Urothelium cell line (cell line): ENCODE data around the gene USP6NL.
A peak's percentile ranks its signal among the peaks of the same experiment; 100 is the strongest.

Source experiments
- DNase-seq: peaks from one replicate; pipeline ENCODE4 v3.0.0; 2011; ENCODE audit warnings: low spot score, mixed read lengths
- FAIRE-seq: peaks from 2 replicates; lab custom pipeline; 2011; peaks lifted over from hg19 to GRCh38; lab: Jason Lieb, UNC

The USP6NL gene

DNA sequence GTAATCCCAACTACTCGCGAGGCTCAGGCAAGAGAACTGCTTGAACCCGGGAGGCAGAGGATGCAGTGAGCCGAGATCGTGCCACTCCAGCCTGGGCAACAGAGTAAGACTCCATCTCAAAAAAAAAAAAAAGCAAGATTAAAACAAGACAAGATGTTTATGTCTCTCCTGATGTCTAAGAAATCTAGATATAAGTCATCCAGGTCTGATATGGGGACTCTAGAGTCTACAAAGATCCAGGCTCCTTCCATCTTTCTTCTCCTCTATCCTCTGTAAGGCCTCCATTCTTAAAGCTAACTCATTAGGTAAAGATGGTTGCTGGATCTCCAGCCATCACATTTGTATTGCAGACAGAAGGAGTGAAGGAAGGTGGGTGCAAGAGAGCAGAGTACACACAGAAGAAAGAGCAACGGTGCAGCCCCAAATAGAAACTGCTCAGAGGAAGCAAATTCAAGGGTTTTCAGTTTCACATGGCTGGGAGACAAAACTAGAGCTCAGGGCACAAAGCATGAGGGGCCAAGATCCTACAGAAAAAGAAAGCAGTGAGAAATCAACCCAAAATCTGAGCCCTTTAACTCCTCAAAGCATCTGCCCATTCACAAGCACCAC lies 57.6 kb downstream of the USP6NL start:
- FAIRE-seq (no peak), DNase-seq (no peak)

DNA sequence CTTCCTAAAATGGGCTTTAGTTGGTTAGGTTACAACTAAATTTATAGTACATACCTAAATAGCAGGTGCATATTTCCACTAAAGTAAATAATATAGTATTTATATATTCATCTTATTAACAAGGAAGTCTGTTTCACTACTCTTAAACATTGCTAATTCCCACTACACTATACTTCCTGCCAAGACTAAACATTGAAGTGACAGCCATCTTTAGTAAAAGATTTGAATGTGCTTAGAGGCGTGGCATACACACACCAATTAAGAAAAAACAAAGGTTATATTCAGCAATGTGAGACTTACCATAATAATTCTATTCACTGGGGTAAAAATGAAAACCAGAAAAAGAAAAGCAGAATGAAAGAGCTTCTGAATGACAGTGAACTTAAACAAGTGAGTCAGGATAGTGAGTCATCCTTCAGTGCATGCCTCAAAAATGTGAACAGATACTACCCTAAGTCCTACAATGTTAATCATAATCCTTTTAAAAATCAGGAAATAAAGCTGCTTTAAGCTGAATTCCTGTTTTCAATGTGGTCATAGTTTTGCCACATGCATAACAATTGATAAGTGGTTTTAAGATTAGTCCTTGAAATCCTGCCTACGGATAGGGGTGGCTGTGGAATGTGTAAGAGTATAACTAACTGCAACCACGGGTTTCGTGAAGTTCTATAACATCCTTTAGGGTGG lies 59.4 kb downstream of the USP6NL start:
- FAIRE-seq (no peak), DNase-seq (peak; percentile 54)

DNA sequence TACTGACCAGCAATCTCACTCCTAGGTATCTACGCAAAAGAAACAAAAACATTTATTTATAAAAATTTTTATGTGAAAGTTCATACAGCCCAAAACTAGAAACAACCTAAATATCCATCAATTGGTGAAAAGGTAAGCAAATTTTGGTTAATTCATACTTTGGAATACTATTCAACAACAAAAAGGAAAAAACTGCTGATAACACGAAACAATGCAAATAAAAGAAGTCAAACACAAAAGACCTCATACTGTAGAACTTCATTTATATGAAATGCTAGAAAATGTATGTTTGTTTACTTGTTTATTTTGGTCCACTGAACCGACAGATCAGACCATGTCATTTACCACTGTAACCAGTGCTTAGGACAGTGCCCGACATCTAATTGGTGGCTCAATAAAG lies 60.3 kb downstream of the USP6NL start:
- DNase-seq (no peak), FAIRE-seq (no peak)

DNA sequence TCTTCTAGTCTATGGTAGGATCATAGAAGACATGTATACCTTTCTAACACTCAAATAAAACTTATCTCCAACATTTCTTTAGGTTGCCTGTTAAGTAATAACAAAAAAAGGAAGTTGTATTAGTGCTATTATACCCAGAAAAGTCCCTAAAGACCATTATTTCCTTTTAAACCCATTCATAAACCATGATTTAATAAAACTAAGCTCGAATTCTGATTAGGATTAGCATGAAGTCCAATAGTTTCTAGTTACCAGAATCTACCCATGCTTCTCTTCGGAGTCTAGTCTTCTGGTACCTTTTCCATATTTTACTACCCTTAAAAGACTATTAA lies 62.7 kb downstream of the USP6NL start:
- no peak for FAIRE-seq
- DNase-seq = no peak

DNA sequence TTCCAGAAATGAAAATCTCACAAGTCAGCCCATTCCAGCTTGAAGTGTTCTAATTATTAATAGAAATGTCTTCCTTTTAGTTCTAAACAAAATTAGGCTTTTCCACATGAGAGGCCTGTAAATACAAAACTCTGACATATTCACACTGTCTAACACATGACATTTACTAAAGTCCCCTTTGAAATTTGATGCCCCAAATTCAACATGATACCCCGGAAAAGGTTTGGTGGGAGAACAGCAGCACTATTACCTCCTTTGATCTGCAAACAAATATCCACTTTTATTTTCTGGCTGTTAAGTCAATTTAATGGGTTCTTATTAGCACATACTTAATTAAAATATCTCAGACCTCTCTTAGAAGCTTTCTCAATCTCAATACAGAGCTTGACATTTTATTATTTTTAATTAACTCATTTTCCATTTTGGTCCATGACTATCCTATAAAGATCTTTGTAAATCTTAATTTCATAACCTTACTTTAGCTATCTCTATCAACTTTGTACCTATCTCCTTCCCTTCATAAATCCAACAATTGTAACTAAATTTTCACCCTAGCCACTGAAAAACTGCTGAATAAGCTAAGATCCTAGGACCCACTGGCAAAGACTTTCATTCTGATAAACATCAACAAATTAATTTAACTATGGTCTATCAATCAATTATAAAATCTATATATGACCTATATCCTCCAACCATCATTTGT lies 63.2 kb downstream of the USP6NL start:
- no peak for FAIRE-seq
- DNase-seq = no peak

DNA sequence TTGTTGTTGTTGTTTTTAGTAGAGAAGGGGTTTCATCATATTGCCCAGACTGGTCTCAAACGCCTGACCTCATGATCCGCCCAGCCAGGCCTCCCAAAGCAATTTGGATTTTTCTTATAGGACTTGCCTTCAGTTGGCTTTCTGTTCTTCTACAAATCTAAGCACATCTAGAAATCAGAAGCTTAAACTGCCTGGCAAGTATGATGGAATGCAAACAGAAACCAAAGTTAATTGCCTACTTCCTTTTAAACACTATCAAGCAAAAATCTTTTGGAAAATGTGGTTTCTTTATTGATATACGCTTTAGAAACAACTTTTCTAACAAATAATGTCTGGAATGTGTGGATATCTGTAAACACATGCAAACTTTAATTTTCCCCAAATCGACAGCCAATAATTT lies 64.9 kb downstream of the USP6NL start:
- DNase-seq (no peak), FAIRE-seq (no peak)

DNA sequence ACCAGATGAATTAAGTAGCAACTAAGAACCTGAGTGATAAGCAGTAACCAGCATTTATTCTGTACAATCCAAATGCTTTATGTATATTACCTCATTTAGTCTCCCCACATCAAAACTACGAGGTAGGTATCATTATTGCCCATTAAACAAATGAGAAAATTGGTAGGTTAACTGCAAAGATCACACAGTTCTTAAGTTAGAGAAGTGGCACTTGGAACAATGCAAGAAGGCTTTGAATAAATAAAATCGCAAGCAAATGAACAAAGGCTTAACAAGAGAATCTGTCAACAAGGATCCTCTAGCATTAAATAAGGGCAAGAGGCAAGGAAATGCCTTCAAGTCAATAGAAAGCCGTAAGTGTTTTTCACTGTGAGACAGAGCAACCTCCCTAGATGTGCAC lies 70.2 kb downstream of the USP6NL start:
- DNase-seq = no peak
- FAIRE-seq = no peak

DNA sequence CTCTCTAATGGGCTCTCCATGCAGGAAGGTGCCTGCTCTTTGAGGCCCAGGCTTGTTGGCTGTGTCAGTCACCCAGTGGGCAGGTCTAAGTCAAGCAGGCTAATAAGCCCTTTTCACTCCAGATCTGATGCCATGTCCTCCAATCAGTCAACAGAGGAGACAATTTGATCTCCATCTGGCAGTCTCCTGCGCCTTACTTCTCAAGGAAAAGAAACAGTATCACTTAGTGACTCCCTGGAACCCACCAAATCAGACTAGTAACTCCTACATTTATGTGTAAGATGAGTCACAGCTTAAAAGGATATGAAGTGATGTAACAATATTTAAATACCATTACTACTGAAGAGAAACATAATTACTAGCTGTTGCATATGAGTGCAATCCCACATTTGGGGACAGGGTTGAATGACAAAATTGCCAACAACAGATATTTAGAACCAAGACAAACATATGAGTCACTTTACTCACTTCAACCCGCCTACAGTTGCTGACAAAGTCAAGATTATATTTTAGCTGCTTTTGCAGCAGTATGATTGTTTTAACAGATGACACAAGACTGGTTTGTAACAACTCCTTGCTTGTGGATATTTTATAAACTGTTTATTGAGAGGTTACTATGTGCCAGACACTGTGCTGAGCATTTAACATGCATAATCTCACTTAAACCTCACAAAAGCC lies 72.1 kb downstream of the USP6NL start:
- FAIRE-seq (no peak), DNase-seq (no peak)

DNA sequence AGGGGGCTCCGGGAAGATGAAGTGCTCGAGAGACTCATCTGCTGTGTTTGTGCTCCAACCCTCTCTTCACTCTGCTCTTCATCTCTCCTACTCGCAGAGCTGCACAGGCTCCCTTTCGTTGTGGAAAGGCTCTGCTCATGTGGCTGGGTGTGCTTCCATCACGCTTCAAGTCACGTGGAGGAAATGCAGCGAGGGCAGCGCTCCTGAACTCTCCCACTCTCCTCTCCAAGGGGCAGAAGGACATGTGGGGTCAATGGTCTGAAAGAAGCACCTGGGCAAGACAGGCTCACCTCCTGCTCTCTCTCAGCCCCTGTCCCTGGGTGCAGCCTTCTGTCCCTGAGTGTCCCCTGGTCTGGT lies 72.6 kb downstream of the USP6NL start:
- DNase-seq = no peak
- FAIRE-seq = no peak

DNA sequence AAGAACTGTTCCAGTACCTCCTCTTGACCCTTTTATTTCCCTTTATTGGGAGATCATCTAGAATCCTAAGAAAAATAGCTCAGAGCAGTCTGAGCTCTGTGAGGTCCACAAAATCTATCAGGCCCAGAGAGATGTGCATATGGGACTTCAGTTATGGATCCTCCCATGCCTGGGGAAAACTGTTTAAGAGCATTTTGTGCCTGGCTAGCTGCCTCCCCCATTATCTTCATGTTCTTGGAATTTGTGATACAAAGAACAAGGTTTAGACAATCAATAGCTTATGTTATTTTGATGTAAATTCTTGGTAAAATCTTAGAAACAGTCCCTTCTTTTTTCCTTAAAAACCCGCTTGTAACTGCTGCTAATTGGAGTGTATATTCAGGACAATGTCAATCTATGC lies 75.2 kb downstream of the USP6NL start:
- FAIRE-seq (no peak), DNase-seq (no peak)

DNA sequence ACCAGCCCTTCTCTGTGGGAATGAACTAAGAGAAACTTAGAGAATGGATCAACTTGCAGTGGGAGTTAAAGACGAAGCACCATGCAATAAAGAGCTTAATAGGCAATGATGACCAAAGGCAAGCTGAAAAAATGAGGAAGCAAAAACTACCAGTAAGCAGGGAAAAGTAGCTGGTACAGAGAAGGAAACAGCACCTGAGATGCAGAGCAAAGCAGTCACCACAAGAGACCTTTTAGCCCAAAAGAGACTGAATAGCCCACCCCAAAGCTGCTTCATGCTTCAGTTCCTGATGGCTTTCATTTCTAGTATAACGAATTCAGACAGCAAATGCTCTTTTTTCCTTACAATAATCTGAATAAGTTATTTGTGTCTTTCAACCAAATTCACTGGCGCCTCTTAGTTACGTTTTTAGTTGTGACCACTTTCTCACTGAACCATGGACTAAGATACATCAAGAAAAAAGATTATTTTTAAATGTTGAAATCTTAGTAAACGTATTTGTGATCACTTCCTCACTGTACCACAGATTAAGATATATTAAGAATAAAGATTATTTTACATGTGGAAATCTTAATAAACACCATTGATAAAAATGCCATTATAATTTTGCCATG lies 76.0 kb downstream of the USP6NL start:
- no peak for DNase-seq
- FAIRE-seq = no peak

DNA sequence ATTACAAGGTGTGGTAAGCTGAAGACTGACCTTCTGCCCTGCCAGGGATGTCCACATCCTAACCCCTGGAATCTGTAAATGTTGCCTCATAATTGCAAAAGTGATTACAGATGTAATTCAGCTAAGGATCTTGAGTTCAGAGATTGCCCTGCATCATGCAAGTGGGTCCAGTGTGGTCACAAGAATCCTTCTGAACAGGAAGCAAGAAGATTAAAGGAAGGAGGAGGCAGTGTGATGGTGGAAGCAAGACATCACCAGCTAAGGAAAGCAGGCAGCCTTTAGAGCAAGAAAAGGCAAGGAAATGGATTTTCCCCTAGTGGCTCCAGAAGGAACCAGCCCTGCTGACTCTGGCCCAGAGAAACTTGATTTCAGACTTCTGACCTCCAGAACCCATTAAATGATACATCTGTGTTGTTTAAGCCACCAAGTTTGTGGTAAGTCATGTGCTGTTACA lies 78.1 kb downstream of the USP6NL start:
- DNase-seq = no peak
- no peak for FAIRE-seq

DNA sequence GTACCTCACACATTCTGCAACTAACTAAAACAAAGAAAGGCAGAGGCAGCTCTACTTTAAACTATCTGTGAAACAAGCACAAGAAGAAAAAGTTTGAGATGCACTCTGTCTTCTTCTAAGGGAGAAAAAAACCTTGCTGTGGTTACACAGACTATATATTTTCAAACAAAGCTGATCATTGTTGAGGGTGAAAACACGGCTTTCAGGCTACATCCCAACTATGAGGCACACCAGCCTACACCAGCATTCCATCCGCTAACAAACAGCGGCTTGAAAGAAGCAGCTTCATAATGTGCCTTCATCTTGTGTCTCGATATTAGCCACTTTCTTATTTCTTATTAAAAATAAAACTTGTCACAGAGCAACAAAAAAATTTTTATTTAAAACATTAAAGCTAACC lies 79.1 kb downstream of the USP6NL start:
- FAIRE-seq (no peak), DNase-seq (no peak)

DNA sequence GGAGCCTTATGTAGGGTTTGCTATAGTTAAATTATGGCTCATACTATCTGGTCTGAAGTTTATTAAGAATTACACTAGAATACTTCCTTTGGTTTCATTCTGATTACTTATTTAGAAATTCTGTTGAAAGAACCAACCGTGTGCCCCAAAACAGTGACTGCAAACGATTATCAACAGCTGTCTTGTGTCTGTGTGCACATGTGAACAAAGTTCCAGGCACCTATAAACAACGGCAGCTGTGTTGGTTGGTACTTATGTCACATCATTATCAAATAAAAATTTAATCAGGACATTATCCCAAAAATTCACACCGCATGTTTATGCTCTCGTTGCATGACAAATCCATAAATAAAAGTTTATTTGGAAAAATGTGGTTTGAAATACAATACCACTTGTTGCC lies 80.6 kb downstream of the USP6NL start:
- DNase-seq = no peak
- FAIRE-seq = no peak

DNA sequence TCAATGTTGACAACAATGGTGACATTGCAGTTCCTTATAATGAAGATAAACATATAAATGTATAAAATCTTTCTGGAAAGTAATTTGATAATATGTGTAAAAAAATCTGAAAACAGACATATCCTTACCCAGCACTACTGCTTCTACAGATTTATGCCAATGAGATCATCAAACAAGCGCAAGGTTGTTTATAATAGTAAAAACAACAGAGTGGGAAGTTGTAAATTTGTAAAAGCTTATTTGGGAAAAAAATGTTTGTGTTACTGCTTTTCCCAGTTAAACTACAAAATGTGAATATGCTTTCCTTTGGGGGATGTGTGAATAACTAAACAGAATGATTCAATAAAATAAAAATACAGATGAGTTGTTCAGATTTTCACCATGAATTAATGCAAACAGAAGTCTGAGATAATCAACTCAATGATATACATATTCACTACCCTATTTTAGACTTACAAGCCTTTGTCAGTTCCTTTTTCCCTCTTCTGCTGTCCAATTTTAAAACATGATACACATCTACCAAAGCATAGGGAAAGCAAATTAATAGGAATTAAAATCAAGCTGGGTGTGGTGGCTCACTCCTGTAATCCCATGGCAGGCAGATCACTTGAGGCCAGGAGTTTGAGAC lies 82.1 kb downstream of the USP6NL start:
- DNase-seq (no peak), FAIRE-seq (no peak)

DNA sequence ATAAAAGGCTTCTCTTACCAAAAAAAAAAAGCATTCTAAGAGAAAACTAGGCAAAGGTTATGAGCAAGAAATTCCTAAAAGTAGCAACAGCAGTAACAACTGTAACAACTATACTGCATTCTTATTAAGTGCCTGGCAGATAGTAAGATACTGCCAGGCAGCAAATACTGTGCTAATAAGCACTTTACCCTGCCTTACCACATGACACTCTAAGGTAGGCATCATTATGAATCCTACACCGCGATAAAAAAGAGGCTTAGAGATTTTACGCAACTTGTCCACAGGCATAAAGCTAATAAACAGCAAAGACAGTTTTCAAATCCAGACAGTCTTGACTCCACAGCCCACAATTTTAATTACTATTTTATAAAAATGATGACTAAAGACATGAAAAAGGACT lies 83.2 kb downstream of the USP6NL start:
- FAIRE-seq (no peak), DNase-seq (no peak)

DNA sequence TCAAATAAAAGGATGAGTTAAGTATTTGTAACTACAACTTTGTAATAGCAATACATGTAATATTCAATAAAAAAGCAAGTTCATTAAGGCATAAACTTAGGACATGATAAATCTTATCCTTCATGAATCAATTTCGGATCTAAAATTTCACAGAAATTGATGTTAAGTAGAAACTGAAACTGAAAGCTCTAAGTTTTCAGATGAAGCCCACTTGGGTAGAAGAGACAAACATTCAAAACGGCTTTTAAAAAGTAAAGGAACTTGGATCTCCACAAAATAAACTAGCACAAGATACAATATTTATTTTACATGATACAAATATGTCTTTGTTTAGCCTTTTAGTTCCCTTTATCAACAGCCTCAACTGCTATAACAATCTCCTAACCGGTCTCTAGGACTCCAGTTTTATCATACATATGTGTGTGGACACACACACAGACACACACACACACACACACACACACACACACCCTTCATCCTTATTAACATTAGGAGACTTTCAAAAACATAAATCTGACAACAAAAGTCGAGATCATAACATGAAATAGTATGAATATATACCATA lies 83.7 kb downstream of the USP6NL start:
- FAIRE-seq = no peak
- no peak for DNase-seq

DNA sequence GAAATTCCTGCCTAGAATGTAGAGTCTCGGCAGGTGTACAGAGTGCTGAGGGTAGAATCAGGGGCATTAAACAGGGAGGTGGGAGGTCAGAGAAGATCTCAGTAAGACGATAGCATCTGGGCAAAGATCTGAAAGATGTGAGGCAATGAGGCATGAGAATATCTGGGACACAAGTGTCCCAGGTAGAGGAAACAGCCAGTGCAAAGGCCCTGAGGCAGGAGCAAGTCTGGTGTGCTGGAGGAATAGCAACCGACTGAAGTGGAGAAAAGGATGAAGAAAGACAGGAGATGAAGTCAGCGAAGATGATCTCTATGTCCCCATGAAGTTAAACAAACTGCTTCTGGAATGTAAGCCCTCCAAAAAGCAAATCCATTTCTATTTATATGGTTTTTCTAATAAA lies 84.4 kb downstream of the USP6NL start:
- no peak for DNase-seq
- FAIRE-seq = no peak

DNA sequence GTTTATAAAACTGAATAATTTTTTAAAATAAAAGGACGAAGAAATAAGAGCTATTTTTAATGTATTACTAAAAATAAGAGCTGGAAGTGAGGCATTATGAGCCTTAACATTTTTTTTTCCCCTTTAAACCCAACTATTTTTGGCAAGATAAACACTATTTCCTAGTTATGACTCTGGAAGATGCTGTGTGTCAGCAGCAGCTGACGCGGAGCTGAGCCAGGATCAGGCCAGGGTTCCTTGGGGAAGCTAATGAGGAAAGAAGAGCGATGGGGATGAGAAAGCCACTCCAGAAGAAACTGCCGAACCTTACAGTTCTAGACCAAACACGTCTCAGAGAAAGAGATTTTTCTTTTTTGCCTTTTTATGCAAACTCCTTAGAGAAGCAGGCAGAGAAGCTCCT lies 85.9 kb downstream of the USP6NL start:
- no peak for DNase-seq
- no peak for FAIRE-seq

DNA sequence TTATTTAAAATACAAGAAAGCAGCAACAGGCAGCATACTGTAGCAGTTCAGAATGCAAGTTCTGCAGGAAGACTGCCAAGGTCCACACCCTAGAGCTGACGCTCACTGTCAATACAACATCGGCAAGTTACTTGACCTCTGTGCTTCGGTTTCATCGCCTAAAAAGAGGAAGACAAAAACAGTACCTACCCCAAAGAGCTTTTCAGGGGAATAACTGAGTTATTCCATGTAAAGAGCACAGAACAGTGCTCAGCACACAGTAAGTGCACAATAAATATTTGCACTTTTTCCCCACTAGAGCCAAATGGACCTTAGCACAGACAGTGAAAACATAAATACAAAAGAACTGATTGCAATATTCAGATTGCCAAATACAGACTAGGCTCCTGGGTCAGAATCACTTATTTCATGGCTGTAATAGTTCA lies 88.6 kb downstream of the USP6NL start:
- DNase-seq (no peak), FAIRE-seq (no peak)

DNA sequence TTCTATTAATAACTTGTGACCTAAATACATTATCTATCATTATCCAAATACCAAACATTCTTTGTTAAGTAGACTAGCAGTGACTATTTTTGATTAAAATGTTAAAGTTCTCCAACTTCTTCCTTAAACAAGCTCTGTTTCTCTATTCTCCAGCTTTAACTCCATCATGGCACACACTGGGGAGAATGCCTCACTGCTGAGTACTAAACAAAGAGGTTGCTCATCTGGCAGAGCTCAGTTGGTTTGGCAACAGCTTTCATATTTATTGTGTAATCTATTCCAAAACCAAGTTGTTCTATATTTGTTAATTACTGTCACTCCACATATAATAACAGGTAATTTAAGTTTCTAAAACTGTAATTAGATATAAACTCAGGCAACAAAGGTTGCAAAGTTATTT lies 89.6 kb downstream of the USP6NL start:
- FAIRE-seq = no peak
- DNase-seq = no peak
